Superior temporal gyrus (tissue), 1 donor: ENCODE results near the gene GNPDA2.

ENCODE experiments used
- DNase-seq: peaks from one replicate; pipeline ENCODE4 v3.0.0-alpha.2; 2016; ENCODE audit errors: extremely low spot score

The GNPDA2 gene

DNA sequence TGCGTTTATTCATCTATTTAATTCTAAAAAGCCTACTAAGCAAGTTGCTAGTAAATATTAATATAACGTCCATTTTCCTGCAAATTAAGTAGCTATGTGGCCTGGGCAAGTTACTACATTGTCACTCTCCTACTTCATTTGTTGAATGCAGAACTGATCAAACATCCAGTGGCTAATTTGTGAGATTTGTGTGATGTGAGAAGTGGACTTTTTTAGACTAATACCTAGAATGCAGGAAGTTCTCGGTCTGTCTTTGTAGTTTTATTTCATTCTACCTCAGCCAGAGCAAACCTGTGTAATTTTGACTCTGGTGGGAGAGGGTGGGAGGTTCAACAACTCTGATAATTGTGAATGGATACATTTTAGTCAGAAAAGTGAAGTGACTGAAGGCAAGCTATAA lies 47.3 kb downstream of the GNPDA2 start:
- no peak for DNase-seq

- DNase-seq: peak; percentile 96
Measured at GRCh38 chr4:44678094-44679041, 48.0 kb downstream of the GNPDA2 start, which contains the start of gene GUF1. TSS of gene GUF1 (plus strand) at chr4:44678420. CDS start at chr4:44678623, 203 bp downstream.

DNA sequence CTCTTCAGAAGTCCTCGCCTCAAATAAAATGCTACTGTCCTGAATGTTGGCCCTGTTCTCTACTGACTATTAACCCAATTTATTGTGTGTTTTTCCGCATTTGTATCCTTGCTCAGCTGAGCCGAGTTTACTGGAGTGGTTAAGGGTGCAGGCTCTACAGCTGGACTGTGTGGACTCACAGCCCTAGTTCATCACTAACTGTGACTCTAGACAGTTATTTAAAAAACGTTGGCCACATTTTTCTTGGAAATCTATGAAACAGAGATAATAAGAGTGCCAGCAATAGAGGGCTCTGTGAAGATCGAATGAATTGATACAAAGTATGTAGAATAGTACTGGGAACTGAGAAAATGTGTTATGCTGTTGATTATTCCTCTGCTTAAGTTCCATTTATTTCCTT lies 51.0 kb downstream of the GNPDA2 start:
- no peak for DNase-seq

DNA sequence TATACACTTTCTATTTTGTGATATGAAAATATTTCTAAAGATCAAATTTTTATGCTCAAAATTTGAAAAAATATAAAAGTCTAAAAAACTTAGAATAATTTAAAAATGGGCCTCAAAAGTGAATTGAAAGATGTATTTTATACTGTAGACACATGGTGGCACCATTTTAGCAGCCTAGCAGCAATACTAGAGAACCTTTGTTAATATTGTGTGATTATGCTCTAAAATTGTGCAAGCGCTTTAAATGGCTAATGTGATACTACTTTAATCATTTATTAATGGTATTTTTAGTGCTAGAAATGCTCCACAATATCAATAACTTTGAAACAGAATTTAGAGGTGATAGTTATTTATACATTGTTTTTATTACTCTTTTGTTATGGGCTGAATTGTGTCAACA lies 51.9 kb downstream of the GNPDA2 start:
- DNase-seq: no peak

GRCh38 chr4:44671636-44672035 lies 54.7 kb downstream of the GNPDA2 start:
- no peak for DNase-seq

DNA sequence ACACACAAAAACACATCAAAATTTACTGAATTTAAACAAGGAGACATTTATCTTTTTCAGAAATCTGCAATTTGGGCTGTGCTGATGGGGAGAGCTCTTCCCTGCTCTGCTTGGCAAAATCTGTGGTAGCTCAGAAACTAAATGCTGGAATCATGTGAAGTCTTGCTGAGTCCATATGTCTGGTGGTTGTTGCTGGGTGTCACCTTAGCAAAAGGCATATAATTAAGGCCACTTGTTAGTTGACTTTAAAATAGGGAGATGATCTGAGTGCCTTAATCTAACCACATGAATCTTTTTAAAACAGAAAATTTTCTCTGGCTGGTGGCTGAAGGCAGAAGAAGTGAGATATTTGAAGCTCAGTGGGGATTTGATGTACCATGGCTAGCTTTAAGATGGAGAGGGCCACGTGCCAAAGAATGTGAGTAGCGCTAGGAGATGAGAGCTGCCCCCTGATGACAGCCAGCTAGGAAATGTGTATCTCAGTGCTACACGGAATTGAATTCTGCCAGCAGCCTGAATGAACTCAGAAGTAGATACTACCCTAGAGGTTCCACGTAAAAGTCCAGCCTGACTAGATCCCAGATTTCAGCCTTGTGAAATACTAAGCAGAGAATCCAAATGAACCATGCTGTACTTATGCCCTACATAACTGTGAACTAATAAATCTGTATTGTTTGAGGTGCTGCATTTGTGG lies 55.7 kb downstream of the GNPDA2 start:
- no peak for DNase-seq

GRCh38 chr4:44668526-44668925 lies 57.8 kb downstream of the GNPDA2 start:
- DNase-seq: no peak

- DNase-seq: no peak
Measured at GRCh38 chr4:44663539-44664263, 62.7 kb downstream of the GNPDA2 start.

DNA sequence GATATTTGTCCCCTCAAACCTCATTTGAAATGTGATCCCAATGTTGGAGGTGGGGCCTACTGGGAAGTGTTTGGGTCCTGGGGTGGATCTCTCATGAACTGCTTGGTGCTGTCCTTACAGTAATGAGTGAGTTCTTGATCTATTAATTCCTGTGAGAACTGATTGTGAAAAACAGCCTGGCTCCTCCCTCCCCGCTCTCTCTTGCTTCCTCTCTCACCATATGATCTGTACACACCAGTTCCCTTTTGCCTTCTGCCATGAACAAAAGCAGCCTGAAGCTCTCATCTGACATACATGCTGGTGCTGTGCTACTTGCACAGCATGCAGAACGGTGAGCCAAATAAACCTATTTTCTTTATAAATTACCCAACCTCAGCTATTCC lies 63.7 kb downstream of the GNPDA2 start:
- DNase-seq: no peak

- no peak for DNase-seq
Measured at GRCh38 chr4:44661940-44662622, 64.3 kb downstream of the GNPDA2 start.

DNA sequence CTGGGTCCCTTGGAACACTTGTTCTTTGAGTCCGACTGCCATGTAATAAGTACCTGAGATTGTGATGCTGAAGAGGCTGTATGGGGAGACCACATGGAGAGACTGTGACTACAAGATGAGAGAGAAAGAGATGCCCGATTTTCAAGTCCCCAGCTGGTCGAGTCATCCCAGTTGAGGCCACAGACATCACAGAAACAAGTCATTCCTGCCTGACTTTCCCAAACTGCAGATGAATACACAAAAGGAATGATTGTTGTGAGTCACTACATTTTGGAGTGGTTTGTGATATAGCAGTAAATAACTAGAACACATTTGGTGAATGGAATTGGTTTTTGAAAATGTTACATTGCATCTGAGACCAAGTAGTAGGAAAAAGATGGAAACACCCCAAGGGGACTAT lies 66.0 kb downstream of the GNPDA2 start:
- no peak for DNase-seq

GRCh38 chr4:44652002-44652401 lies 74.4 kb downstream of the GNPDA2 start:
- DNase-seq: no peak
